DND-41 (cell line): ENCODE measurements around the gene LRP1.

ENCODE experiments used
- ATAC-seq: fragments of 200-7000 bp; cut with Tn5 transposase; 3 replicates; pipeline ENCODE4 v1.9.1; 2021; ENCODE audit warnings: low read depth; ENCODE audit not compliant: insufficient read depth
- DNase-seq: peaks from one replicate; pipeline ENCODE4 v3.0.0-alpha.2; 2020
- H2AFZ ChIP-seq: 2 replicates; pipeline ENCODE4 v1.6.0; 2012; ENCODE audit warnings: low read depth, low read length
- H3K27ac ChIP-seq: 2 replicates; pipeline ENCODE4 v1.5.1; 2012; ENCODE audit warnings: low read length, inconsistent platforms
- H3K27me3 ChIP-seq: fragments of 200-600 bp; sonication (generic); 2 replicates; pipeline ENCODE4 v1.6.0; 2012; ENCODE audit warnings: low read length, mild to moderate bottlenecking, inconsistent platforms; ENCODE audit not compliant: insufficient read depth, poor library complexity
- H3K36me3 ChIP-seq: 2 replicates; pipeline ENCODE4 v1.5.1; 2012; ENCODE audit warnings: low read length, inconsistent platforms; ENCODE audit not compliant: insufficient read depth
- H3K4me1 ChIP-seq: 2 replicates; pipeline ENCODE4 v1.5.1; 2012; ENCODE audit warnings: mild to moderate bottlenecking, low read length; ENCODE audit not compliant: insufficient read depth
- H3K4me2 ChIP-seq: 2 replicates; pipeline ENCODE4 v1.6.0; 2012; ENCODE audit warnings: mild to moderate bottlenecking, moderate library complexity, low read length, inconsistent platforms; ENCODE audit not compliant: insufficient read depth
- H3K4me3 ChIP-seq, 2 experiments: fragments of 200-600 bp in 1 of 2; shearing (Covaris generic) in 1 of 2; 2 replicates each; pipeline ENCODE4 v1.5.1; 2012 to 2016; ENCODE audit warnings: inconsistent platforms in 2 of 2, low read length in 2 of 2, mild to moderate bottlenecking in 2 of 2, low read depth in 1 of 2, moderate library complexity in 1 of 2
- H3K79me2 ChIP-seq: 2 replicates; pipeline ENCODE4 v1.6.0; 2012; ENCODE audit warnings: low read length, inconsistent platforms; ENCODE audit not compliant: insufficient read depth
- H3K9ac ChIP-seq: 2 replicates; pipeline ENCODE4 v1.6.0; 2012; ENCODE audit warnings: low read depth, mild to moderate bottlenecking, inconsistent platforms, low read length, moderate library complexity
- H3K9me3 ChIP-seq: 2 replicates; pipeline ENCODE4 v1.5.1; 2012; ENCODE audit warnings: low read length, moderate library complexity, mild to moderate bottlenecking, inconsistent platforms; ENCODE audit not compliant: insufficient read depth, severe bottlenecking
- H4K20me1 ChIP-seq: 2 replicates; pipeline ENCODE4 v1.6.0; 2012; ENCODE audit warnings: low read length; ENCODE audit not compliant: insufficient read depth
- EZH2 ChIP-seq: IDR thresholded peaks from 3 replicates; pipeline ENCODE4 v1.6.1; 2012; ENCODE audit warnings: borderline replicate concordance, low read depth, mild to moderate bottlenecking, moderate library complexity, low read length, inconsistent platforms; ENCODE audit not compliant: severe bottlenecking
- TF ChIP-seq, protein P1 (sequence below): IDR thresholded peaks from 2 replicates; pipeline ENCODE4 v1.5.1; 2012; ENCODE audit warnings: borderline replicate concordance, low read length, moderate library complexity, mild to moderate bottlenecking; ENCODE audit not compliant: poor library complexity, severe bottlenecking; ENCODE audit errors: extremely low read depth

LRP1 gene

DNA sequence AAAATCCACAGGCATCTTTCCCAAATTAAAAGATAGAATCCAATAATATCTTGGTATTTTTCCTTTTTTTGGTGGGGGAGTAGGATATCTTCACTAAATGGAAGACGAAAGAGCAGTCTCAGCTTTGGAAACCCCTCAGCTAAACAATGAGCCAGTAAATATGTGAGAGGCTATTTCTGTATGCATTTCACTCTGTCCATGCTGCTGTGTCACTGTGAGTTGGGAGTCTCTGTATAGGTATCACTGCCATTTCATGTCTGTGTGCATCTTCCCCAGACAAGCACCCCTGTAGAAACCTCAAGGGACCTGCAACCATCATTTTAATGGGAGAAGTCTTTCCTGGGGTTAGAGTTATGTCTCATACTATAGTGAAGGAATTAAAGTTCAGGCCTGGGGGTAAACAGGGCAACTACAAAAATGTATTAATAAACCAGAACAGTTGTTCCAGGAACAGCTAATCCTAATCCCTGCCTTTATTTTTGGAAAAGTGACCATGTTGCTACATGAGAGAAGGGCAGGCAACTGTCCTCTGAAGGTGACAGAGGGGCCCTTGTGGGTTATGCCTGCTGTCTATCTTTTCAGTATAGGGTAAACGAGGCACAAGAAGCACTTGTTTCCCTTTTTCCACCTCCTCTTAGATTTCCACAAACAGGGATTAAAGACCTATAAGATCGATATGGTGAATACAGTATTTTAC lies 134.0 kb downstream of the LRP1 start:
- H3K4me2 ChIP-seq = no peak overlapping the region
- no peaks in the 10 kb centered on the region for H3K9me3 ChIP-seq
- H3K36me3 ChIP-seq = peaks cover 62% of the 10 kb centered on the region
- H2AFZ ChIP-seq = no peak overlapping the region
- TF ChIP-seq, protein P1, sequence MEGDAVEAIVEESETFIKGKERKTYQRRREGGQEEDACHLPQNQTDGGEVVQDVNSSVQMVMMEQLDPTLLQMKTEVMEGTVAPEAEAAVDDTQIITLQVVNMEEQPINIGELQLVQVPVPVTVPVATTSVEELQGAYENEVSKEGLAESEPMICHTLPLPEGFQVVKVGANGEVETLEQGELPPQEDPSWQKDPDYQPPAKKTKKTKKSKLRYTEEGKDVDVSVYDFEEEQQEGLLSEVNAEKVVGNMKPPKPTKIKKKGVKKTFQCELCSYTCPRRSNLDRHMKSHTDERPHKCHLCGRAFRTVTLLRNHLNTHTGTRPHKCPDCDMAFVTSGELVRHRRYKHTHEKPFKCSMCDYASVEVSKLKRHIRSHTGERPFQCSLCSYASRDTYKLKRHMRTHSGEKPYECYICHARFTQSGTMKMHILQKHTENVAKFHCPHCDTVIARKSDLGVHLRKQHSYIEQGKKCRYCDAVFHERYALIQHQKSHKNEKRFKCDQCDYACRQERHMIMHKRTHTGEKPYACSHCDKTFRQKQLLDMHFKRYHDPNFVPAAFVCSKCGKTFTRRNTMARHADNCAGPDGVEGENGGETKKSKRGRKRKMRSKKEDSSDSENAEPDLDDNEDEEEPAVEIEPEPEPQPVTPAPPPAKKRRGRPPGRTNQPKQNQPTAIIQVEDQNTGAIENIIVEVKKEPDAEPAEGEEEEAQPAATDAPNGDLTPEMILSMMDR = no peak
- no peak for TF ChIP-seq EZH2
- DNase-seq (no peak), ATAC-seq (no peak)
- H3K9ac ChIP-seq = no peak overlapping the region
- no peaks in the 10 kb centered on the region for H3K4me1 ChIP-seq
- H3K4me3 ChIP-seq = no peak overlapping the region
- H3K27me3 ChIP-seq = no peaks in the 10 kb centered on the region
- H4K20me1 ChIP-seq = no peaks in the 10 kb centered on the region
- H3K27ac ChIP-seq = no peak overlapping the region
- H3K79me2 ChIP-seq = no peaks in the 10 kb centered on the region
